B cell (primary cell): Measurements from ENCODE around the gene GPC3. TPM values are rescaled to one million over a fixed set of nuclear protein-coding genes. Genes with fewer than 3 reads are reported as not detected.

Source experiments
- ATAC-seq: fragments of 200-7000 bp; cut with Tn5 transposase; one replicate; pipeline ENCODE4 v1.10.0; 2021; ENCODE audit warnings: low read depth, mild to moderate bottlenecking, moderate number of reproducible peaks, moderate library complexity
- CTCF ChIA-PET: fragments of 350-600 bp; sonication (Branson Sonifier 250); formaldehyde crosslinking; loops from one replicate; lab custom pipeline; 2021; ENCODE audit warnings: antibody characterized with exemption, inconsistent platforms; lab: Charles Lee
- POLR2A ChIA-PET: fragments of 350-600 bp; sonication (Branson Sonifier 250); formaldehyde crosslinking; loops from one replicate; lab custom pipeline; 2021; ENCODE audit warnings: antibody characterized with exemption; lab: Charles Lee
- DNase-seq: peaks from one replicate; pipeline ENCODE4 v3.0.0; 2013
- H2AFZ ChIP-seq: 2 replicates; pipeline ENCODE4 v1.6.1; 2012; ENCODE audit warnings: mild to moderate bottlenecking, low read depth, low read length; ENCODE audit not compliant: insufficient read depth, poor library complexity, severe bottlenecking
- H3K27ac ChIP-seq, 2 donors: 1 replicate in 1 of 2; 2 replicates in 1 of 2; pipeline ENCODE4 v1.5.1; 2012 to 2013; ENCODE audit warnings: low read length in 2 of 2, mild to moderate bottlenecking in 2 of 2, moderate library complexity in 1 of 2
- H3K27me3 ChIP-seq, 4 experiments: fragments of 200-600 bp in 1 of 4; sonication (generic) in 1 of 4; replicated peaks in 1 of 4; 1 replicate in 2 of 4; 2 replicates in 2 of 4; pipeline versions ENCODE4 v1.6.1 to v1.7.0; 2013 to 2016; ENCODE audit warnings: low read length in 3 of 4, mild to moderate bottlenecking in 2 of 4, mixed read lengths in 1 of 4, moderate library complexity in 1 of 4; ENCODE audit not compliant: insufficient read depth in 4 of 4, control insufficient read depth in 3 of 4; ENCODE audit errors: control extremely low read depth in 1 of 4
- H3K36me3 ChIP-seq, 2 experiments: replicated peaks in 1 of 2; 1 replicate in 1 of 2; 2 replicates in 1 of 2; pipeline versions ENCODE4 v1.6.1 to v1.7.1; 2013; ENCODE audit warnings: low read length in 1 of 2; ENCODE audit not compliant: insufficient read depth in 2 of 2, control insufficient read depth in 1 of 2; ENCODE audit errors: control extremely low read depth in 1 of 2, extremely low read depth in 1 of 2
- H3K4me1 ChIP-seq, 2 donors: fragments of 200-600 bp in 1 of 2; sonication (generic) in 1 of 2; 1 replicate in 1 of 2; 2 replicates in 1 of 2; pipeline versions ENCODE4 v1.5.1 to v1.6.1; 2013 to 2017; ENCODE audit warnings: low read length in 2 of 2; ENCODE audit not compliant: control insufficient read depth in 2 of 2, insufficient read depth in 2 of 2
- H3K4me2 ChIP-seq: replicated peaks from 2 replicates; pipeline ENCODE3; 2012; ENCODE audit warnings: mild to moderate bottlenecking, low read depth, low read length; ENCODE audit not compliant: poor library complexity, severe bottlenecking
- H3K4me3 ChIP-seq, 5 experiments: fragments of 200-600 bp in 1 of 5; sonication (generic) in 1 of 5; 1 replicate in 3 of 5; 2 replicates in 2 of 5; pipeline versions ENCODE4 v1.5.1 to v1.7.0; 2011 to 2016; ENCODE audit warnings: low read length in 4 of 5, mild to moderate bottlenecking in 4 of 5, low read depth in 2 of 5, control low read depth in 1 of 5, moderate library complexity in 1 of 5; ENCODE audit not compliant: insufficient read depth in 1 of 5; ENCODE audit errors: control extremely low read depth in 1 of 5, extremely low read depth in 1 of 5
- H3K79me2 ChIP-seq: fragments of 200-600 bp; sonication (generic); one replicate; pipeline ENCODE4 v1.6.0; 2016; ENCODE audit warnings: low read length; ENCODE audit not compliant: control insufficient read depth, insufficient read depth
- H3K9ac ChIP-seq: fragments of 200-600 bp; sonication (generic); 2 replicates; pipeline ENCODE4 v1.6.1; 2017; ENCODE audit warnings: mild to moderate bottlenecking, low read length, moderate library complexity
- H3K9me3 ChIP-seq, 3 donors: one replicate each; pipeline versions ENCODE4 v1.6.1 to v1.7.1; 2013; ENCODE audit warnings: low read length in 2 of 3; ENCODE audit not compliant: control insufficient read depth in 2 of 3, insufficient read depth in 1 of 3; ENCODE audit errors: control extremely low read depth in 1 of 3
- H4K20me1 ChIP-seq: 2 replicates; pipeline ENCODE4 v1.6.0; 2012; ENCODE audit warnings: mild to moderate bottlenecking, low read length; ENCODE audit not compliant: insufficient read depth, control insufficient read depth, poor library complexity, severe bottlenecking
- H3K27ac Mint-ChIP-seq: one replicate; pipeline ENCODE4 v1.8.0; 2021; ENCODE audit warnings: mixed read lengths
- H3K27me3 Mint-ChIP-seq: one replicate; pipeline ENCODE4 v1.8.0; 2021; ENCODE audit warnings: mixed read lengths
- H3K4me1 Mint-ChIP-seq: one replicate; pipeline ENCODE4 v1.8.0; 2021; ENCODE audit warnings: mixed read lengths
- H3K4me3 Mint-ChIP-seq: one replicate; pipeline ENCODE4 v1.8.0; 2021; ENCODE audit warnings: mixed read lengths
- H3K9me3 Mint-ChIP-seq: one replicate; pipeline ENCODE4 v1.8.0; 2022; ENCODE audit warnings: mixed read lengths; ENCODE audit not compliant: insufficient read depth
- EZH2 ChIP-seq: IDR thresholded peaks from 2 replicates; pipeline ENCODE4 v1.6.1; 2012; ENCODE audit warnings: borderline replicate concordance, low read depth, mild to moderate bottlenecking, moderate library complexity, low read length; ENCODE audit not compliant: insufficient read depth, poor library complexity, severe bottlenecking
- WGBS: methylation state at CpG from one replicate; pipeline ENCODE4 v1.1.5; 2013; ENCODE audit warnings: missing lambda C conversion rate; ENCODE audit not compliant: insufficient coverage; 5-methylcytosine and 5-hydroxymethylcytosine counted together
- intact Hi-C: fragments of 100-400 bp; cut with micrococcal nuclease; formaldehyde crosslinking; loops from one replicate; pipeline ENCODE4 v1.10.0; 2022
- polyA plus RNA-seq: library from polyadenylated mRNA; depleted of rRNA; stranded (reverse); fragments of >200 nt; gene quantifications from 2 replicates; pipeline ENCODE4 v1.2.3, GENCODE V29; 2012
- total RNA-seq, 2 donors: library from RNA; stranded (reverse); fragments of 120-200 nt in 1 of 2; gene quantifications; 1 replicate in 1 of 2; 2 replicates in 1 of 2; pipeline versions ENCODE4 v1.2.3 to v1.2.4, GENCODE V29; 2013 to 2022
- TF ChIP-seq, protein P1 (sequence below): fragments of 200-600 bp; IDR thresholded peaks from one replicate; pipeline ENCODE4 v1.8.0; 2022; ENCODE audit warnings: antibody characterized with exemption, mild to moderate bottlenecking

The GPC3 gene
- total and polyA plus RNA-seq, 2 donors (not counting 1 experiment from before 2014, with no cell fraction given), result not detected

DNA sequence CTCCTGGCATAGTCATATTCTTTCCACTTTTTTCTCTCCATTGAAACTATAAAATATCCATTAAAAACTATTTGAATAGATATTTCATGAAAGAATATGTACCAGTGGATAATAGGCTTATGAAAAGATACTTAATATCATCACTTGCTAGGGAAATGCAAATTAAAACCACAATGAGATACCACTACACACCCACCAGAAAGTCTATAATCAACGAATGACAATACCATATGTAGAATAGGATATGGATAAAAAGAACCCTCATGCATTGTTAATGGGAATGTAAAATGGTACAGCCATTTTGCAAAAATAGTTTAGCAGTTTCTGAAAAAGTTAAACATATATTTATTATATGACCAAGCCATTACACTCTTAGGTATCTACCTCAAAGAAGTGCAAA lies 351.4 kb downstream of the GPC3 start:
- H3K79me2 ChIP-seq, result no peaks in the 10 kb centered on the region
- Mint-ChIP-seq H3K27me3 (no peaks in the 10 kb centered on the region), H3K4me1 (no peaks in the 10 kb centered on the region), H3K27ac (no peak overlapping the region), H3K9me3 (no peaks in the 10 kb centered on the region), H3K4me3 (no peak overlapping the region)
- H3K4me1 ChIP-seq, result no peaks in the 10 kb centered on the region
- no peaks in the 10 kb centered on the region for H4K20me1 ChIP-seq
- no CpG with 5 or more reads among the region's 1 CpG for WGBS
- DNase-seq (no peak), ATAC-seq (no peak)
- POLR2A ChIA-PET, result no interaction called here
- H3K36me3 ChIP-seq, result no peaks in the 10 kb centered on the region
- no peaks in the 10 kb centered on the region for H3K9me3 ChIP-seq
- CTCF ChIA-PET, result no interaction called here
- intact Hi-C loops, result no loop called here
- no peak overlapping the region for H3K27ac ChIP-seq
- H3K4me2 ChIP-seq, result no peak overlapping the region
- TF ChIP-seq EZH2, result no peak
- TF ChIP-seq, protein P1, sequence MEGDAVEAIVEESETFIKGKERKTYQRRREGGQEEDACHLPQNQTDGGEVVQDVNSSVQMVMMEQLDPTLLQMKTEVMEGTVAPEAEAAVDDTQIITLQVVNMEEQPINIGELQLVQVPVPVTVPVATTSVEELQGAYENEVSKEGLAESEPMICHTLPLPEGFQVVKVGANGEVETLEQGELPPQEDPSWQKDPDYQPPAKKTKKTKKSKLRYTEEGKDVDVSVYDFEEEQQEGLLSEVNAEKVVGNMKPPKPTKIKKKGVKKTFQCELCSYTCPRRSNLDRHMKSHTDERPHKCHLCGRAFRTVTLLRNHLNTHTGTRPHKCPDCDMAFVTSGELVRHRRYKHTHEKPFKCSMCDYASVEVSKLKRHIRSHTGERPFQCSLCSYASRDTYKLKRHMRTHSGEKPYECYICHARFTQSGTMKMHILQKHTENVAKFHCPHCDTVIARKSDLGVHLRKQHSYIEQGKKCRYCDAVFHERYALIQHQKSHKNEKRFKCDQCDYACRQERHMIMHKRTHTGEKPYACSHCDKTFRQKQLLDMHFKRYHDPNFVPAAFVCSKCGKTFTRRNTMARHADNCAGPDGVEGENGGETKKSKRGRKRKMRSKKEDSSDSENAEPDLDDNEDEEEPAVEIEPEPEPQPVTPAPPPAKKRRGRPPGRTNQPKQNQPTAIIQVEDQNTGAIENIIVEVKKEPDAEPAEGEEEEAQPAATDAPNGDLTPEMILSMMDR, result no peak
- no peaks in the 10 kb centered on the region for H3K27me3 ChIP-seq
- no peak overlapping the region for H3K4me3 ChIP-seq
- H3K9ac ChIP-seq, result no peak overlapping the region
- no peak overlapping the region for H2AFZ ChIP-seq

DNA sequence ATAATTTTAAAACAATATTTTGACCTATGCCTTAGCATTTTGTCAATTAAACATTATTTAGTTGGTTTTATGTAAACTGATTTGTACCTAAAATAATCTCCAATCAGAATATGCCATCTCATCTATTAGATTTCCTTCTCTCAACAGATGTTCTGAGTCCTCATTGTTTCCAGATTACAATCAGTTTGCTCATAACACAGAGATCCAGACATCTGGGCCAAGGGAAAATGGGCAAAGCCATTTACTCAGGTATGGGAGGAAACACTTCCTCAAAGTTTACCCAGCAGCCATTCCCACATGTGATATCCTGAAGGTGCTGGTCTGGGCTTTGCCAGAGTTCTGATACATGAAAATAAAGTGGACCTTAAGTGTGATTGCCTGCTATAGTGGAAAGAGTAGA lies 352.2 kb downstream of the GPC3 start:
- H3K27ac ChIP-seq, result no peak overlapping the region
- Mint-ChIP-seq H3K4me1 (no peaks in the 10 kb centered on the region), H3K4me3 (no peak overlapping the region), H3K27me3 (no peaks in the 10 kb centered on the region), H3K9me3 (no peaks in the 10 kb centered on the region), H3K27ac (no peak overlapping the region)
- intact Hi-C loops, result no loop called here
- TF ChIP-seq, protein P1, result no peak
- no peak for TF ChIP-seq EZH2
- H3K79me2 ChIP-seq, result no peaks in the 10 kb centered on the region
- H3K9ac ChIP-seq, result no peak overlapping the region
- no peak for DNase-seq
- no peaks in the 10 kb centered on the region for H3K4me1 ChIP-seq
- CTCF ChIA-PET, result no interaction called here
- no peaks in the 10 kb centered on the region for H3K27me3 ChIP-seq
- H3K4me2 ChIP-seq, result no peak overlapping the region
- H2AFZ ChIP-seq, result no peak overlapping the region
- no peak overlapping the region for H3K4me3 ChIP-seq
- no peaks in the 10 kb centered on the region for H3K9me3 ChIP-seq
- no peak for ATAC-seq
- no peaks in the 10 kb centered on the region for H3K36me3 ChIP-seq
- no peaks in the 10 kb centered on the region for H4K20me1 ChIP-seq
- POLR2A ChIA-PET, result no interaction called here
